ELR (cell line): ENCODE measurements around the gene TIMMDC1.
"Not testable (repeated sequence)": the region's sequence is repeated elsewhere in the genome, so short reads cannot be mapped to it uniquely, and the experiment has no call there.

Source experiments
- DNase-seq: peaks from one replicate; pipeline ENCODE4 v3.0.0-alpha.2; 2015; ENCODE audit warnings: low read depth

Gene TIMMDC1

DNA sequence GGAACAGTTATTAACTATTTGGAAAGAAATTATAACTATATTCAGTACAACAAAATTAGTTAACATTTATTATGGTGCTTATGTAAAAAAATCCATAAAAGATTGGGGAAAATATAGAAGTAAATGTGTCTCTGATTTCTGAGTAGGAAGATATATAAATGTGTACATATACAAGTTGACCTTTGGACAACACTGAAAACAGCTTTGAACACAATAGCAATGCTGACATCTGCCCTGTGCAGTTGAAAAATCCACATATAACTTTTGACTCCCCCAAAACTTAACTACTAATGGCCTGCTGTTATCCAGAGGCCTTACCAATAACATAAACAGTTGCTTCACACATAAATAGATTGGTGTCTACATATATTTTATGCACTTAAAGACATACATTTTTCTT lies 12.3 kb downstream of the TIMMDC1 start:
- no peak for DNase-seq

DNA sequence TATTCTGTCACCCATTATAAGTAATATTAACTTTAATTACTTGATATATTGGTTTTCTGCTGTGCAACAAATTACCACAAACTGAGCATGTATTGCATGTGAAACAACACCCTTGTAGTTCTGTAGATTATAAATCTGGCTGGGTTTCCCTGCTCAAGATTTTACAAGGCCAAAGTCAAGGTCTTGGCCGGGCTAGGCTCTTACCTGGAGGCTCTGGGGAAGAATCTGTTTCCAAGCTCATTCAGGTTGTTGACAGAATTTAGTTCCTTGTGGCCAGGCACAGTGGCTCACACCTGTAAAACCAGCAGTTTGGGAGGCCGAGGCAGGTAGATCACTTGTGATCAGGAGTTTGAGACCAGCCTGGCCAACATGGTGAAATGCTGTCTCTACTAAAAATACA lies 16.3 kb downstream of the TIMMDC1 start:
- DNase-seq = no peak

DNA sequence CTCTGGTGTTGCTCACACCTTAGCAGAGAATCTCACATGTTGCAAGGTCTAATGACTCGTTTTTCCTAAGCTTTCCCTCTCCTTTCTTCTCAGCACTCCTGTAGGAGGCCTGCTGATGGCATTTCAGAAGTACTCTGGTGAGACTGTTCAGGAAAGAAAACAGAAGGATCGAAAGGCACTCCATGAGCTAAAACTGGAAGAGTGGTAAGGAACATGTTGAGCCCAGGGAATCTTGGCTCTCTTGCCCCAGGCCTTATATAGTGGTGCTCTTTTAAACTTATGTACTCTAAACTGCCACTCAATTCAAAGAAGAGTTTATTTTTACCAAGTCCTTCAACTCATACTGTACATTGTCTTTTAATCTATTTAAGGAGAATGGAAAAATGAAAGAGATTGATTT lies 18.8 kb downstream of the TIMMDC1 start:
- no peak for DNase-seq

DNA sequence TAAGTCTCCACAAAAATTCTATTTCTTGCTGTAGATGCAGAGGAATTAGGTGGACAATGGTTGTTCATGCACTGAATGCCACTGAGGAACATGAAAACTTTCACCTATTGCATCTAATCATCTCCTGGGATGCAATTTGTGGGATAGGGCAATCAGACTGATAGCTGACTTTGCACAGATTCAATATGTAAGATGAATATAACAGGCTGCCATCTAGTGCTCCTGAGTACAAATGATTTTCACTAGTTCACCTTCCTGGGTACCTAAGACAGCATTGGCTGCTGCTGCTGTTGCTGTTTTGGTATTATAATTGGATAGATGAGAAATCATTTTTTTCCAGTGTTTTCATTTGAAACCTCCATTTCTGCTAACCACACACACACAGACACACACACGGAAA lies 19.7 kb downstream of the TIMMDC1 start:
- DNase-seq = no peak

DNA sequence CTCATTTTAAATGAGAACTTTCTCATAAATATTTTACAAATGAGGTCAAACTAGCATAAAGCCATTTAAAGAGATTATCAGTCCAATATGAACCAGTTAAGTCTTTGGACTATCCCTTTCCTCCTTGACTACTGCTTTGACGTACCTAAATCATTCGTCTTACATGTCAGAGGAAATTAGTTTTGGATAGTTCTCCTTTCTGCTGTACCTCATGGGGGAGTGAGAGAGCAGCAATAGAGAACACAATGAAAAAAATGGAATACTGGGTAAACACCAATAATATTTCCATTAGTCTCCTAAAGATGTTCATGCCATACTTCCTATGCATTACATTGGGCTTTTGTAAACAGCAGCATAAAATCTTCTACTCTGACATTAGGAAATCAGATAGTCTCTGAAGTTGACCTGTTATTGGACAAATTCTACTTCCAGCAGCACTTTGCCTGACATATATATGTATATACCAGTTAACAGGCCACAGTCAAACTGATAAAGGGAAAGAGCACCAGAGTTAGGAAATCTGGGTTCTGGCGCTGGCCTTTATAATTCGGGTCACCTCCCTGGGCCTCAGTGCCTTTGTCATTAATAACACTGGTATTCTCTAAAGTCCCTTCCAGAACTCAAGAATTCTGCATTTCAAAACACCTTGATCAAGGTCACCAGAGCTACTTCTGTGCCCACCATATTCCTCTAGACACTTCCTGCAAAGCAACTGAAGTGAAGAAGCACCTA lies 26.8 kb downstream of the TIMMDC1 start:
- peak; percentile 27 for DNase-seq

DNA sequence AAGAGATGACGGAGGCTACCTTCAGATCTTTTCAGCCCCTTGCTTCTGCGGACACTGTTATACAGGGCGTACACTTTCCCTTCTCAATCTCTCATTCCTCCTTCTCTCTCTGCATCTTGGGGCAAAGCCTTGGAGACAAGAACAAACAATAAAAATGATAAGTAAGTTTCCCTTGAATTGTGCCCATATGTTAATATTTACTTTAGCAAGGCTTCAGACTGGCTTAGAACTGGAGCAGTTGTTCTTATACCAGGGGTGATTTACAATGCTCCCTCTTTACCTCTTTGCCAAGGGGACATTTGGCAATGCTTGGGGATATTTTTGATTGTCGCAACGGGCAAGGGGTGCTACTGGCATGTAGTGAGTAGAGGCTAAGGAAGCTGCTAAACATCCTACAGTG lies 29.4 kb downstream of the TIMMDC1 start:
- DNase-seq = no peak

DNA sequence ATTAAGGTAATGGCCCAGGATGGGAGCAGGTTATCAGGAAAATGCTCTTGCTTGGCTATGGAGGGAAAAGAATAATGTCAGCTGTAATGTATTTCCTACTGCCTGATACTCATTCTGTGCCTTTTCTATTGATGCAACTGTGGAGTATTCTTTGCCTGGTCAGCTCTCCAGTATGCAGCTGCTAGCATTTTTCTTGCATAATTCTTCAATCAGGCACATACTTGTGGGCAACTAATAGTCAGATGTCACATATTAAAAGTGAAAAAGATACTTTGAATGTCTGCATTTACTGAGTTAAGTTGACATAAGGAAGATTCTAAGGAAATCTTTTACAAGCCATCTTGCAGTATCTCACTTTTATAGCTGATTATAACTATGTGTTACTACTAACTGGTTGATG lies 31.5 kb downstream of the TIMMDC1 start:
- no peak for DNase-seq

DNA sequence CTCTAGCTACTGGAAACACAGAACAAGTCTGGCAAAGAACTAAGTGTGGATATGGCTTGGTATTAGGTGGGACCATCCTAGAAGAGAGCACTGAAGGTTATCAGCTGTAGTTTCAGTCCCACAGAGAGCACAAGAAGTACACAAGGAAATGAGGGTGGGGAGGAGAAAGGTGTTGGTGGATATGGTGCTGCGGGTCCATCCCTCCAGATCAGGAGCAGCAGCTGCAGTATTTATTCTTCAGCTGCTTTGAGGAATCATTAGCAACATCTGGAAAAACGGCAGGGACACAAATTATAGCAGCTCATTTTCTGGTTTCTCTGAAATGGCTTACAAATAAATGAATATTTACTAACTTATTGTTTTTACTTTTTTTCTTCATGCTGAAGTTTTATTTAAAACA lies 32.1 kb downstream of the TIMMDC1 start:
- no peak for DNase-seq

DNA sequence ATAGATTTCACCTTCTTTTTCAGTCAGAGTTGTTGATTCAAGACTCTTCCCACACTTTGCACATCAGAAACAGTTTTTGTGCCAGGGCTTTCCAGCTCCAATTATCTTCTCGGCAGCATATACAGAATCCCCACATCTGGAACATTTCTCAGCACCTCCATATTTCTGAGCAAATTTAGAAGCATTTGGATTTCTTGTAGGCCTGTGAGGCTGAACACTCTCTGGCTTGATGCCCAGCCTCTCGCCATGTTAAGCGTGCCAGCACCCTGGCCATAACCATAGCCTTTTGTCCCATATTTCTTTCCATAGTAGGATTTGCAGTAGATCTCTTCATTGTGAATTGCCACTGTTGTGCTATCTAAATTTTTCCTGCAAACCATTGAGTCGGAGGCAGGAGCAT lies 32.8 kb downstream of the TIMMDC1 start:
- no peak for DNase-seq

DNA sequence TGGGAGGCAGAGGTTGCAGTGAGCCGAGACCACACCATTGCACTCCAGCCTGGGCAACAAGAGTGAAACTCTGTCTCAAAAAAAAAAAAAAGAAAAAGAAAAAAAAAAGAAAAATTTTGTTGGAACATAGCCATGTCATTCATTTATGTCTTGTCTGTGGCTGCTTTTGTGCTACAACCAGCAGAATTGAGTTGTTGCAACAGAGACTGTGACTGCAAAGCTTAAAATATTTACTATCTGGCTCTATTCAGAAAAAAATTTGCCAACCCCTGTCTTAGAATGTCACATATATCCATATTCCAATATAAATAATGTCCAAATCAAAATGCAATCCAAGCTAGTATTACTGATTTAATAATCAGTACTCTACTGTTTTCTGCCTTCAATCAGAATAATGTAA lies 35.9 kb downstream of the TIMMDC1 start:
- no peak for DNase-seq

DNA sequence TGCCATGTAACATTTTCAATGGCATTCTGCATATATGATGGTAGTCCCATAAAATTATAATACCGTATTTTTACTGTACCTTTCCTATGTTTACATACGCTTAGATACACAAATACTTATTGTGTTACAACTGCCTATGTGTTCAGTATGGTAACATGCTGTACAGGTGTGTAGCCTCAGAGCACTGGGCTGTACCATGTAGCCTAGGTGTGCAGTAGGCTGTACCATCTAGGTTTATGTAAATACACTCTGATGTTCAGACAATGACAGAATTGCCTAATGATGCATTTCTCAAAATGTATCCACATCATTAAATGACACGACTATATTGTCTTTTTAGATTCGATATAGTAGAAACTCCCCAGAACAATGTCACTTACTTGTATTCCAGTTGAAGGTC lies 38.4 kb downstream of the TIMMDC1 start:
- DNase-seq = no peak

DNA sequence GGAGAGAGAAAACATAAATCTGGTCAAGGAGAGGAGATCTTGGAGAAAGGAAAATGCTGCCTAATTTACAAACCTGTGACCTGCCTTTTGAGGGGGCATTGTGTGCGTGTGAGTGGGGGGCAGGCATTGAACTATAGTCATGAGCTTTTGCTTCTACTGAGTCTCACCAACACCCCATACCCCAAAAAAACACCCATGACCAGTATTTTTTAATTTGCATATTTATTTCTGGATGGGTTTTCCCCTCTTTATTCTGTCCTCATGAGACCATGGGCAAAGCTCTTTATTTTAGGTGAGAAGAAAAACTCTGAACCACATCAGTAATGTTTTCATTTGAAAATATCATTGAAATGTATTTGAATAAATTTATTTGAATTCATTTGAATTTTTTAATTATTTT lies 40.4 kb downstream of the TIMMDC1 start:
- no peak for DNase-seq

DNA sequence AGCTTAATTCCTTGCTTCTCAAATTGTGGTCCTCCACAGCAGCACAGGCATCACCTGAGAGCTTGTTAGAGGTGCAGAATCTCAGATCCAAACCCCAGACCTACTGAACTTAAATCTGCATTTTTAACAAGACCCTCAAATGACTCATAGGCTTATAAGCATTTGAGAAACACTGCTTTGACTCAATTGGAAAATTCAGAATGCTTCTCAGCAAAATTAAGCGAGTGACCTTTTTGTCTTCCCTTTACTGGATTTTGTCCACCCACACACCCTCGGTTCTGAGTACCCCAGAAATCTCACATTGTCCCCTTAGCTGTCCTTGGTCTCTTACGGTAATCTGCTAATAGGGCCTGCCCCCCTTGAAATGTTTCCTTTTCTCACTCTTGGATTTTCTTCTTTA lies 43.2 kb downstream of the TIMMDC1 start:
- no peak for DNase-seq

DNA sequence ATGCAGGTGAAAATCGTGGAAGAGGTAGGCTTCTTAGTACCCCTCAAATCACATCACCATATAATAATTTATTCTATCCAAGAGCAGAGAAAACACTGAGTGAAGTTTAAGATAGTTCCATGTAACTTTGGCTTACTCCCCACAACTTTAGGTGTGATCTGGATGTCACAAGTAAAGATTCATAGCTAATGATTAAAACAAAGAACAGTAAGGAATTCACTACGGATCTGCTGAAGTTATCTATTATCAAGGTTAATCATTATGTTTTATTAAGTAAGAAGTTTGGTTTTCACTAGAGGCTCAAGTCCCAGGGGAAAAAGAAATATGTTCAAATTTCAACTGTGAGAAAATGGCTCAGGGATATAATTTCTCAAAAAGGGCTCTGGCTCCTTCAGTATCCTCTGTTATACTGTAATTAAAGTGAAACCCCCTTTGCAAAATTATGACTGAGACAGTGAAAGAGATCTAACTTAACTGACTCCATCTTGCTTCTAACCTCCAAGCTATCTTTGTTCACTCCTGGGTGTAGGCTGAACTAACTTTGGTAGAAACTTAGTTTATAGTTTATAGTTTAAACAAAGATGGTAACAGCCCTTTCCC lies 43.9 kb downstream of the TIMMDC1 start:
- DNase-seq = no peak

DNA sequence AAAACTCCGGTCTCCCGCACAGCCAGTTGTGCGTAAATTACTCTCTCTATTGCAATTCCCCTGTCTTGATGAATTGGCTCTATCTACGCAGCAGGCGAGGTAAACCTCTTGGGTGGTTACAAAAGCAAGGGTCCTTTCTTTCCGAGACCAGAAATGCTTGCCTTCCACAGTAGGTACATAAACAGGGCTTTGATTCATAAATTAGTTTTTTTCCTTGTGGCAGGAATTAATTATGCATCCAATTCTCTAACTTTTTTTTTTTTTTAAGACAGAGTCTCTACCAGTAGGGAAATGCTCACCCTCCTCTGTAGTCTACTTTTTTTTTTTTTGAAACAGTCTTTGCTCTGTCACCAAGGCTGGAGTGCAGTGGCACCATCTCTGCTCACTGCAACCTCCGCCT lies 44.8 kb downstream of the TIMMDC1 start:
- DNase-seq = no peak

DNA sequence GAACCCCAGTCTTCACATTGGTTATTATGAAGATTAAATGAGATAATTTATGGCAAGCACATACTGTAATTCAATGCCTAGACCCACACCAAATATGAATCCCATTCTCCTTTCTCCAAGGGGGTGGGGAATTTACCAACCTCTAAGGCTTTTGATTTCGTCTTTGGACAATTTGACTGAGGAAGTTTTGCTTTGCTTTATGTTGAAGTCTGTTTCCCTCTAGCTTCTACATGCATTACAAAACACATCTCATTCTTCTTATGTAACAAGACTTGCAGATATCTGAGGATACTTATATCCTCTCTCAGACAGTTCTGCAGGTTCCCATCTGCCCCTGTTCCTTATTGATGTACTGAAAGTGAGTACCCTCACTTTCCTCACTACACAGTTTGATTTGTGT lies 48.9 kb downstream of the TIMMDC1 start:
- no peak for DNase-seq

DNA sequence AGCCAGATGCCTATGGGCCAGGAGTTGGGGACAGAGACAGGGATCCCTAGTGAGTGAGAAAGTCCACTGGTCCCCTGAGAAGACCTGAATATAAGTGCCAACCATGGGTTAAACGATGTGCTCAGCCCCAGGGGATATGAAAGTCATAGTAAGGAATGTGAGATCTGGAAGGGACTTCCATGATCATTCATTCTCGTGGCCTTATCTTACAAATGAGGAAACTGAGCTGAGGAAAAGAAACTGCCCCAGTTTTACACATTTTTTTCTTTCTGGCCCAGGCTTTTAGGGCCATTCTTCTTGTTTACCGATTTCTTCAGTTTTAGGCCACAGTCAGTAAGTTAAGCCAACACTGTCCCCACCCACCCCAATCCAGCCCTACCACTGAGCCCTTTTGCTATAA lies 50.0 kb downstream of the TIMMDC1 start:
- DNase-seq = peak; percentile 13

DNA sequence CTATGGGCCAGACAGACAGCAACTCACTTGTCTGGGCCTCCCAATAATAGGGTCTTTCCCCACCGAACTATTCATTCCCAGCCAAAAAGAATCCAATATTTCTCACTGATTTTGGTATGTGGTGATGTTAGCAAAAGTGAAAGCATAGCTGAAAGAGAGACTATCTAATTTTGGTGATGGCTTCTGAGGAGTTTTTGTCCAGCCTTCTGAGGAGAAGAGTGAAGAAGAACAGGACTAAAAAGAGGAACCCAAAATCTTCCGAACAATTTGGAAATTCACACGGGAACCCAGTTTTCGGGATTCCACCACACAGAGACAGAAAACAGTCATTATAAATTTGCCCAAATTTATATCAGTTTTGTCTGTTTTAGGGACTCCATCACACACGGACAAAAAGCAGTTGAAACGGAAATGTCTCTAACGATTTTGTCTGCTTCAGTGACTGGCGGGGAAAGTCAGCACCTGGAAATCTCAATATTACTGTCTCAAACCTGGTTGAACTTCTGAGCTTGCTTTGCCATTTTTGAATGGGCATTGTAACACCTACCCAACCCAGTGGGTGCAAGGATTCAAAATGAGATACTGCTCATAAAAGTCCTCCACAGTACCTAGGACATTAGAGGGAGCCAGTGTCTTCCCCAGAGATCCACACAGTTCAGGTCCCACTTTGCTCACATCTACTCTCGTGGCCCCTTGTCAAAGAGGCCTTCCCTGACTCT lies 52.0 kb downstream of the TIMMDC1 start:
- no peak for DNase-seq

DNA sequence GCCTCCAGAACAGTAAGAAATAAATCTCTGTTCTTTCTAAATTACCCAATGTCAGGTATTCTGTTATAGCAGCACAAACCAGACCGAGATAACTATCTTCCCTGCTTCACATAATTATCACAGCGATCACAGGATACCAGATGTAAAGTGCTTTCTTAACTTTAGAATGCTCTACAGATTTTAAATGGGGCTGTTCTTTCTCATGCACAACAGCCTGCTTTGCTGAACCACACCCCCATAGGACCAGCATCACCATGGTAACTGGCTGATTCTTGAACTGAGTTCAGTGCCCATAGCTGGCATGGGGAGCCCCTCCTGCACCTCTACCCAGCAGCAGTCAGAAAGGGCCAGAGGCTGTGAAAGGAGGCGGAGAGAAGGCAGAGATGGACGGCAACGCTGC lies 53.3 kb downstream of the TIMMDC1 start:
- DNase-seq = no peak

DNA sequence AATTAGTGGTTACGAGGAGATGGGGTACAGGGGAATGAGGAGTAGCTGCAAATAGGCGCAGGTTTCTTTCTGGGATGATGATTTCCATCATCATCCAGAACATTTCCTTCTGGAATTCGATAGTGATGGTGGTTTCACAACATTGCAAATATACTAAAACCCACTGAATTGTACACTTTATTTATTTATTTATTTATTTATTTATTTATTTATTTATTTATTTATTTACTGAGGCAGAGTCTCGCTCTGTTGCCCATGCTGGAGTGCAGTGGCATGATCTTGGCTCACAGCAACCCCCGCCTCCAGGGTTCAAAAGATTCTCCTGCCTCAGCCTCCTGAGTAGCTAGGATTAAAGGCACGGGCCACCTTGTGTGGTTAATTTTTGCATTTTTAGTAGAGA lies 54.6 kb downstream of the TIMMDC1 start:
- not testable (repeated sequence) for DNase-seq

DNA sequence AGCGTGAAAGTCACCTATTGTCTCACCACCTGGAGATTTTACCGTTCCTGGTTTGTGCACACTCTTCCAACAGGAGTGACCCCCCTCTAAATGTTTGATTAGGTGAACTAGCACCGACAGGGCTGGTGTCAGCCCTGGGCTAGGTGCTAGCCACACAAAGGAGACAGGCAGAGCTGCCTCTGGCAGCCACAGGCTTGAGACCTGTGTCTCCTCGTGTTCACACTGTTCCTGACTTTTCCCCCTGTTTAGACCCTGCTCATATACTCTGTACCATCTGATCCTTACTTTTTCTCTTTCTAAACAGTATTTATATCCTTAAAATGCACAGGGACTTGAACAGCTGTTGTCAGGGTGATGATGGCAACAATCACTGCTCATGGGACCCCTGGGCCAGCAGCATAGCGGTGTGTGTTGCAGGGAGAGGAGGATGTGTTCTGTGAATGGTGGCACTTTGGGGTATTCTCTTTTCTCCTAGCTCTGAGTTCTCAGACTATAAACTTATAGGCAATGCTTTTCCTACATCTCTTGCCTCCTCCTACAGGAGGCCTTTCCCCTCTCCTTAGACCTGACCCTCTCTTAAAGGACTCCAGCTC lies 55.6 kb downstream of the TIMMDC1 start:
- no peak for DNase-seq

DNA sequence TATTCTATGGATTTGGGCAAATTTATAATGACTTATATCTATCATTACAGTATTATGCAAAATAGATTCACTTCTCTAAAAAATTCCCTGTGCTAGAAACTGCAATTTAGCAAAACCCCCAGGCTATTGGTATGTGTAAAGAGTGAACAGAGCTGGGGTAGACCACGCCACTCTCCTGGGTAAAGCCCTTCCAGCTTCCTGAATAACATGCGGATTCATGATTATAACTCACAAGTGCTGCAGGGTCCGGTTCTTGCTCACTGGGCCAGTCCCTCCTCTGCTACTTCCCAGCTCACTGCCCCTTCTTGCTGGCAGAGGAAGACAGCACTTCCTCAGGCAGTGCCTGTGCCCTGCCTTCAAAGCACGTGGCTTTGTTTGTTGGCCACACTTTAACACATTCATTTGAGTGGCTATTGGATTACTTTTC lies 57.0 kb downstream of the TIMMDC1 start:
- no peak for DNase-seq

DNA sequence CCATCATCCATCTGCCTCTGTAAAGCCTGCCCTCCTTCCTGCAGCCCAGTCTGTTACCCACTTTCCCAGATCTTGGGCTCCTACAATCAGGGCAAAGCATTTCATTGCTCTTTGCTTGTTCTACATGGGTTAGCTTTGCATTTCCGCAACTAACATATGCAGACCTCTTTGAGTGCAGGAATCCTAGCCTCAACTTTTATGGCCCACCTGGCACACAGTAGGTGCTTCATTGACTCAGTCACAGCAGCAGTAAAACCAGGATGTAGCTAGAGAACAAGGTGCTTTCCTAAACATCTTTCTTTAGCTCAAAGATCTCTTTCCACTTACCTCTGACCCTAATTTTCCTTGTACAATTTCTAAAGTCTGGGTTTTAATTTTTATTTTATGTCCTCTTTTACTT lies 57.6 kb downstream of the TIMMDC1 start:
- DNase-seq = no peak
